ENCODE data around the gene MRPL19. TPM values are rescaled to one million over a fixed set of nuclear protein-coding genes. Genes with fewer than 3 reads are reported as not detected.

Gene MRPL19
- 54.6 TPM in 2 replicates for total RNA-seq
- 59.7 and 60.8 TPM in 2 replicates for polyA plus RNA-seq

GRCh38 chr2:75646583-75647425, at the start of gene MRPL19:
Gene MRPL19, plus strand, starts transcription at chr2:75646783. Its CDS starts 25 bp downstream, at chr2:75646808.
- peak within 1 kb of the TSS; percentile 86 for H3K27ac ChIP-seq
- H3K9me3 ChIP-seq (ENCODE audit: low read depth), result no peaks in the 10 kb centered on the region

GRCh38 chr2:75596784-75597183, 49.8 kb upstream of the MRPL19 start:
- no peak for TF ChIP-seq CTCF (IDR thresholded peaks at IDR 0.05; ENCODE audit: low read depth, low read length)
- Histone ChIP-seq H3K9me3 (ENCODE audit: low read depth) (no peaks in the 10 kb centered on the region), H3K4me3 (no peak overlapping the region), H3K4me1 (ENCODE audit: low read depth) (no peaks in the 10 kb centered on the region), H3K36me3 (no peaks in the 10 kb centered on the region), H3K27me3 (no peaks in the 10 kb centered on the region), H3K27ac (no peak overlapping the region)
- DNase-seq (ENCODE audit: low read depth in 1 of 2, low spot score in 1 of 2), result no peak

More at GRCh38 chr2:75646583-75647425, at the start of gene MRPL19:
- peak within 1 kb of the TSS; percentile 84 for H3K4me3 ChIP-seq
- peaks cover 3% of the 10 kb centered on the region for H3K4me1 ChIP-seq (ENCODE audit: low read depth)
- no peaks in the 10 kb centered on the region for H3K27me3 ChIP-seq
- peak; percentile 90 to 96 for DNase-seq (ENCODE audit: low read depth in 1 of 2, low spot score in 1 of 2)
- H3K36me3 ChIP-seq, result peaks cover 9% of the 10 kb centered on the region
- no peak for TF ChIP-seq CTCF (IDR thresholded peaks at IDR 0.05; ENCODE audit: low read depth, low read length)

- DNase-seq (ENCODE audit: low read depth in 1 of 2, low spot score in 1 of 2), result no peak
- TF ChIP-seq CTCF (IDR thresholded peaks at IDR 0.05; ENCODE audit: low read depth, low read length), result no peak
- Histone ChIP-seq H3K27ac (no peak overlapping the region), H3K4me3 (no peak overlapping the region), H3K36me3 (no peaks in the 10 kb centered on the region), H3K9me3 (ENCODE audit: low read depth) (no peaks in the 10 kb centered on the region), H3K27me3 (no peaks in the 10 kb centered on the region), H3K4me1 (ENCODE audit: low read depth) (no peaks in the 10 kb centered on the region)
These were observed 48.6 kb upstream of the MRPL19 start for GRCh38 chr2:75597949-75598348.

GRCh38 chr2:75598589-75599155, 47.9 kb upstream of the MRPL19 start:
- H3K9me3 ChIP-seq (ENCODE audit: low read depth), result no peaks in the 10 kb centered on the region
- TF ChIP-seq CTCF (IDR thresholded peaks at IDR 0.05; ENCODE audit: low read depth, low read length), result no peak
- DNase-seq (ENCODE audit: low read depth in 1 of 2, low spot score in 1 of 2), result no peak
- no peaks in the 10 kb centered on the region for H3K36me3 ChIP-seq
- no peak overlapping the region for H3K4me3 ChIP-seq
- no peak overlapping the region for H3K27ac ChIP-seq
- no peaks in the 10 kb centered on the region for H3K27me3 ChIP-seq
- H3K4me1 ChIP-seq (ENCODE audit: low read depth), result no peaks in the 10 kb centered on the region

GRCh38 chr2:75600461-75601011, 46.0 kb upstream of the MRPL19 start:
- H3K27ac ChIP-seq, result no peak overlapping the region
- H3K4me1 ChIP-seq (ENCODE audit: low read depth), result peaks cover 4% of the 10 kb centered on the region
- no peak for DNase-seq (ENCODE audit: low read depth in 1 of 2, low spot score in 1 of 2)
- no peak for TF ChIP-seq CTCF (IDR thresholded peaks at IDR 0.05; ENCODE audit: low read depth, low read length)
- no peaks in the 10 kb centered on the region for H3K9me3 ChIP-seq (ENCODE audit: low read depth)
- no peaks in the 10 kb centered on the region for H3K36me3 ChIP-seq
- no peak overlapping the region for H3K4me3 ChIP-seq
- no peaks in the 10 kb centered on the region for H3K27me3 ChIP-seq

Data from cardiac muscle cell (in vitro differentiated cells and primary cell).